A549 (cell line): Measurements from ENCODE around the gene CTDSPL.

Experiments
- CBX2 ChIP-seq: fragments of 200-600 bp; sonication (generic); IDR thresholded peaks from 2 replicates; pipeline ENCODE4 v1.6.1; 2016; ENCODE audit warnings: low read depth, mild to moderate bottlenecking, borderline replicate concordance
- CTCF ChIP-seq: fragments of >200 bp; sonication (Bioruptor Twin); formaldehyde crosslinking; IDR thresholded peaks from 3 replicates; pipeline ENCODE4 v1.5.1; 2016
- ELK1 ChIP-seq: fragments of 150-350 bp; IDR thresholded peaks from 2 replicates; pipeline ENCODE4 v1.6.1; 2014; ENCODE audit warnings: low read depth, mild to moderate bottlenecking, low read length
- EP300 ChIP-seq, 2 experiments: fragments of >200 bp; sonication (Bioruptor Twin); formaldehyde crosslinking; IDR thresholded peaks; 2 replicates in 1 of 2; 3 replicates in 1 of 2; pipeline ENCODE4 v1.6.1; 2016 to 2017
- KDM1A ChIP-seq: fragments of 200-600 bp; sonication (generic); IDR thresholded peaks from 2 replicates; pipeline ENCODE4 v1.6.1; 2016; ENCODE audit warnings: low read depth, mild to moderate bottlenecking
- NPAS2 ChIP-seq: fragments of 250-450 bp; sonication (Bioruptor Pico); IDR thresholded peaks from 2 replicates; pipeline ENCODE4 v1.8.0; 2022; ENCODE audit warnings: mild to moderate bottlenecking, moderate library complexity, borderline replicate concordance
- PBX3 ChIP-seq: IDR thresholded peaks from 2 replicates; pipeline ENCODE4 v1.6.1; 2012
- POLR2A ChIP-seq: IDR thresholded peaks from 2 replicates; pipeline ENCODE4 v1.6.1; 2012; ENCODE audit warnings: mild to moderate bottlenecking, low read length
- RAD21 ChIP-seq, 2 experiments: fragments of >200 bp in 1 of 2; sonication (Bioruptor Twin) in 1 of 2; formaldehyde crosslinking in 1 of 2; IDR thresholded peaks in 1 of 2; conservative IDR thresholded peaks in 1 of 2; 2 replicates in 1 of 2; 3 replicates in 1 of 2; pipeline ENCODE4 v1.6.1; 2012 to 2018; ENCODE audit warnings: inconsistent platforms in 1 of 2
- REST ChIP-seq: fragments of 200-600 bp; sonication (generic); IDR thresholded peaks from 2 replicates; pipeline ENCODE4 v1.6.1; 2016; ENCODE audit warnings: antibody characterized with exemption, mild to moderate bottlenecking, moderate library complexity
- SMC3 ChIP-seq: fragments of >200 bp; sonication (Bioruptor Twin); formaldehyde crosslinking; IDR thresholded peaks from 3 replicates; pipeline ENCODE4 v1.6.1; 2018; ENCODE audit warnings: inconsistent platforms
- USF2 ChIP-seq: fragments of 450-650 bp; IDR thresholded peaks from 2 replicates; pipeline ENCODE4 v1.6.1; 2014; ENCODE audit warnings: antibody characterized with exemption

- no peak for TF ChIP-seq POLR2A
- no peak for TF ChIP-seq RAD21 (conservative IDR thresholded peaks at IDR 0.05 in 1 of 2, IDR thresholded peaks at IDR 0.05 in 1 of 2)
- no peak for TF ChIP-seq EP300 (IDR thresholded peaks at IDR 0.05)
- no peak for TF ChIP-seq NPAS2 (CRISPR knock-in tag)
- no peak for TF ChIP-seq CTCF
- TF ChIP-seq USF2 = no peak
- TF ChIP-seq REST = no peak
- no peak for TF ChIP-seq KDM1A
- no peak for TF ChIP-seq CBX2
- TF ChIP-seq ELK1 = no peak
- no peak for TF ChIP-seq SMC3
- no peak for TF ChIP-seq PBX3
Measured at GRCh38 chr3:37882711-37883110, 21.0 kb downstream of the CTDSPL start.
